ENCODE measurements around the gene ARSA. TPM values are rescaled to one million over a fixed set of nuclear protein-coding genes. Genes with fewer than 3 reads are reported as not detected.

Gene ARSA
- total RNA-seq, 4 donors from 2014 or later, result 19.5 to 40.0 (median 21.0) TPM

GRCh38 chr22:50581031-50581949 lies 46.7 kb downstream of the ARSA start:
- peaks cover 4% of the 10 kb centered on the region for H3K27me3 ChIP-seq
- H3K36me3 ChIP-seq, result peaks cover 0 to 8% of the 10 kb centered on the region in 2 donors
- peak overlapping the region in 3 of 4 donors; percentile 97 to 100 (median 99) for H3K27ac ChIP-seq
- TF ChIP-seq EP300 (IDR thresholded peaks at IDR 0.05), result no peak
- TF ChIP-seq CTCF (IDR thresholded peaks at IDR 0.05), result no peak
- TF ChIP-seq POLR2AphosphoS5 (IDR thresholded peaks at IDR 0.05), result no peak
- TF ChIP-seq POLR2A (IDR thresholded peaks at IDR 0.05), result no peak
- ATAC-seq, result no peak
- H3K4me3 ChIP-seq, result peak overlapping the region; percentile 51 to 96
- no peaks in the 10 kb centered on the region for H3K9me3 ChIP-seq
- peaks cover 0 to 50% (median 29%) of the 10 kb centered on the region in 3 donors for H3K4me1 ChIP-seq
- 73 to 90% methylated on average over 3 to 6 of the region's 22 CpGs for WGBS, 2 donors (ENCODE audit: low coverage in 1 of 2)

- peaks cover 0 to 15% of the 10 kb centered on the region in 2 donors for H3K36me3 ChIP-seq
- H3K27ac ChIP-seq, result no peak overlapping the region
- 96 to 100% methylated on average over 1 to 3 of the region's 4 CpGs for WGBS, 2 donors (ENCODE audit: low coverage in 1 of 2)
- peaks cover 0 to 50% (median 29%) of the 10 kb centered on the region in 3 donors for H3K4me1 ChIP-seq
- H3K27me3 ChIP-seq, result peaks cover 4% of the 10 kb centered on the region
- H3K9me3 ChIP-seq, result no peaks in the 10 kb centered on the region
- no peak overlapping the region for H3K4me3 ChIP-seq
- ATAC-seq, result no peak
- TF ChIP-seq EP300 (IDR thresholded peaks at IDR 0.05), result no peak
- TF ChIP-seq POLR2A (IDR thresholded peaks at IDR 0.05), result no peak
These were observed 48.2 kb downstream of the ARSA start for GRCh38 chr22:50579752-50580151.

- no peak for TF ChIP-seq POLR2A (IDR thresholded peaks at IDR 0.05)
- TF ChIP-seq CTCF (IDR thresholded peaks at IDR 0.05), result no peak
- TF ChIP-seq EP300 (IDR thresholded peaks at IDR 0.05), result no peak
- TF ChIP-seq POLR2AphosphoS5 (IDR thresholded peaks at IDR 0.05), result no peak
- 59 to 83% methylated on average over 1 to 2 of the region's 8 CpGs for WGBS, 2 donors (ENCODE audit: low coverage in 1 of 2)
- peak overlapping the region in 1 of 2 donors; percentile 52 for H3K4me3 ChIP-seq
- peaks cover 0 to 49% (median 28%) of the 10 kb centered on the region in 3 donors for H3K4me1 ChIP-seq
- no peak for ATAC-seq
- no peaks in the 10 kb centered on the region for H3K9me3 ChIP-seq
- H3K27me3 ChIP-seq, result peaks cover 4% of the 10 kb centered on the region
- H3K36me3 ChIP-seq, result peaks cover 0 to 22% of the 10 kb centered on the region in 2 donors
- peak overlapping the region in 3 of 4 donors; percentile 52 to 77 (median 70) for H3K27ac ChIP-seq
These were observed 49.1 kb downstream of the ARSA start for GRCh38 chr22:50578776-50579310.

- Histone ChIP-seq H3K4me1 (peaks cover 0 to 42% (median 22%) of the 10 kb centered on the region in 3 donors), H3K36me3 (peaks cover 0 to 28% of the 10 kb centered on the region in 2 donors), H3K27me3 (peaks cover 4% of the 10 kb centered on the region), H3K27ac (peak within 1 kb of the TSS in 3 of 4 donors; percentile 52 to 77 (median 70)), H3K4me3 (peak within 1 kb of the TSS in 1 of 2 donors; percentile 52), H3K9me3 (no peaks in the 10 kb centered on the region)
- TF ChIP-seq POLR2AphosphoS5 (IDR thresholded peaks at IDR 0.05) (no peak), EP300 (IDR thresholded peaks at IDR 0.05) (no peak), CTCF (IDR thresholded peaks at IDR 0.05) (no peak), POLR2A (IDR thresholded peaks at IDR 0.05) (no peak)
- ATAC-seq, result no peak
- WGBS, 2 donors (ENCODE audit: low coverage in 1 of 2), result 26% methylated on average over 4 of the region's 63 CpGs; no CpG with 5 or more reads in 1 of the 2 donors
These were observed 49.8 kb downstream of the ARSA start, which contains the start of gene CPT1B for GRCh38 chr22:50577987-50578775. Gene CPT1B, minus strand, starts transcription at chr22:50578427. Its CDS starts 512 bp downstream, at chr22:50577915.

- Histone ChIP-seq H3K36me3 (peaks cover 0 to 34% of the 10 kb centered on the region in 2 donors), H3K4me3 (peak overlapping the region in 1 of 2 donors; percentile 52), H3K27ac (peak overlapping the region in 2 of 4 donors; percentile 52 to 77), H3K4me1 (peaks cover 0 to 42% (median 22%) of the 10 kb centered on the region in 3 donors), H3K9me3 (no peaks in the 10 kb centered on the region), H3K27me3 (peaks cover 4% of the 10 kb centered on the region)
- TF ChIP-seq POLR2AphosphoS5 (IDR thresholded peaks at IDR 0.05), result no peak
- no peak for TF ChIP-seq CTCF (IDR thresholded peaks at IDR 0.05)
- TF ChIP-seq EP300 (IDR thresholded peaks at IDR 0.05), result no peak
- no peak for TF ChIP-seq POLR2A (IDR thresholded peaks at IDR 0.05)
- 36% methylated on average over 5 of the region's 23 CpGs; no CpG with 5 or more reads in 1 of the 2 donors for WGBS, 2 donors (ENCODE audit: low coverage in 1 of 2)
- ATAC-seq, result no peak
These were observed 50.3 kb downstream of the ARSA start for GRCh38 chr22:50577697-50577986.

Data from gastroesophageal sphincter (tissue), 4 donors.